ENCODE measurements around the gene LONP2.

LONP2 gene

DNA sequence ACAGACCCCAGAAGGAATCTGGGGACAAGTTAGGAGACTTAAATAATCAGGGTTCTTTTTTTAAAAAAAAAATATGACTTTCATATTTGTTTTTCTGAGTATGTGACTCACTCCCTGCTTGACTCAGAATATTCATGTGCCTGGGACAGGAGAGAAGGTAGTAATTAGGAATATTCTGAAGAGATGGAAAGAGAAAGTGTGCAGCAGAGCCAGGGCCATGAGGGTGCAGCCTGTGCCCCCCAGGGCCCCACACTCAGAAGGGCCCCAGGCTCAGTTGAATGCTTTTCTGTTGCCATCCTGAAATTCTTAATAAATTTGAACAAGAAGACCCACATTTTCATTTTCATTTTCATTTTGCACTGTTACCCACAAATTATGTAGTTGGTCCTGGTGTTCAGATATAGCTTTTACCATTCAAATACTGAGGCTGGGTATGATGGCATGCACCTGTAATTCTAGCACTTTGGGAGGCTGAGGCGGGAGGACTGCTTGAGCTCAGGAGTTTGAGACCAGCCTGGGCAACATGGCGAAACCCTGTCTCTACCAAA lies 11.5 kb upstream of the LONP2 start:
- peak; percentile 54 for DNase-seq
- no peaks in the 10 kb centered on the region for H3K79me2 ChIP-seq (ENCODE audit: low read length)
- H3K9me2 ChIP-seq (replicated peaks; ENCODE audit: insufficient read depth, low read length), result no peaks in the 10 kb centered on the region
- H3K27ac ChIP-seq (ENCODE audit: low read length), result no peak overlapping the region
- no peaks in the 10 kb centered on the region for H4K20me1 ChIP-seq (ENCODE audit: insufficient read depth, low read length)
- H3K4me2 ChIP-seq (ENCODE audit: low read depth, low read length), result peak overlapping the region; percentile 54
- peak overlapping the region; percentile 6; the same call in 1 of the 2 replicates for H3K4me3 ChIP-seq (ENCODE audit: low read length)
- H2AFZ ChIP-seq (ENCODE audit: low read length), result peak overlapping the region; percentile 73
- TF ChIP-seq EZH2 (optimal IDR thresholded peaks at IDR 0.05; ENCODE audit: low read depth, low read length), result no peak
- no peak for TF ChIP-seq EZH2phosphoT487 (IDR thresholded peaks at IDR 0.05; ENCODE audit: low read length)
- no peak for TF ChIP-seq CTCF (IDR thresholded peaks at IDR 0.05; ENCODE audit: low read length)
- no peaks in the 10 kb centered on the region for H3K4me1 ChIP-seq (ENCODE audit: low read length)
- no peaks in the 10 kb centered on the region for H3K9me3 ChIP-seq (replicated peaks; ENCODE audit: insufficient read depth, low read length)
- no peaks in the 10 kb centered on the region for H3K27me3 ChIP-seq (replicated peaks; ENCODE audit: insufficient read depth, low read length)
- H3K9ac ChIP-seq (ENCODE audit: low read length), result peak overlapping the region; percentile 16; the same call in 1 of the 2 replicates
- H3F3A ChIP-seq (ENCODE audit: insufficient read depth, low read length), result no peaks in the 10 kb centered on the region
- no peaks in the 10 kb centered on the region for H3K36me3 ChIP-seq (replicated peaks; ENCODE audit: insufficient read depth, low read length)

GRCh38 chr16:48234630-48235029 lies 9.5 kb upstream of the LONP2 start:
- Histone ChIP-seq H3K9me3 (replicated peaks; ENCODE audit: insufficient read depth, low read length) (no peaks in the 10 kb centered on the region), H3K4me2 (ENCODE audit: low read depth, low read length) (no peak overlapping the region), H3K9me2 (replicated peaks; ENCODE audit: insufficient read depth, low read length) (no peaks in the 10 kb centered on the region), H2AFZ (ENCODE audit: low read length) (no peak overlapping the region), H3K9ac (ENCODE audit: low read length) (no peak overlapping the region), H4K20me1 (ENCODE audit: insufficient read depth, low read length) (no peaks in the 10 kb centered on the region), H3K36me3 (replicated peaks; ENCODE audit: insufficient read depth, low read length) (no peaks in the 10 kb centered on the region), H3F3A (ENCODE audit: insufficient read depth, low read length) (no peaks in the 10 kb centered on the region), H3K79me2 (ENCODE audit: low read length) (no peaks in the 10 kb centered on the region), H3K27ac (ENCODE audit: low read length) (no peak overlapping the region), H3K4me3 (ENCODE audit: low read length) (no peak overlapping the region), H3K4me1 (ENCODE audit: low read length) (no peaks in the 10 kb centered on the region), H3K27me3 (replicated peaks; ENCODE audit: insufficient read depth, low read length) (no peaks in the 10 kb centered on the region)
- TF ChIP-seq CTCF (IDR thresholded peaks at IDR 0.05; ENCODE audit: low read length), result no peak
- TF ChIP-seq EZH2phosphoT487 (IDR thresholded peaks at IDR 0.05; ENCODE audit: low read length), result no peak
- no peak for TF ChIP-seq EZH2 (optimal IDR thresholded peaks at IDR 0.05; ENCODE audit: low read depth, low read length)
- no peak for DNase-seq

GRCh38 chr16:48235058-48235555 lies 9.0 kb upstream of the LONP2 start:
- TF ChIP-seq CTCF (IDR thresholded peaks at IDR 0.05; ENCODE audit: low read length), result no peak
- no peak for TF ChIP-seq EZH2phosphoT487 (IDR thresholded peaks at IDR 0.05; ENCODE audit: low read length)
- TF ChIP-seq EZH2 (optimal IDR thresholded peaks at IDR 0.05; ENCODE audit: low read depth, low read length), result no peak
- no peaks in the 10 kb centered on the region for H3K27me3 ChIP-seq (replicated peaks; ENCODE audit: insufficient read depth, low read length)
- H3F3A ChIP-seq (ENCODE audit: insufficient read depth, low read length), result no peaks in the 10 kb centered on the region
- no peaks in the 10 kb centered on the region for H3K79me2 ChIP-seq (ENCODE audit: low read length)
- no peak overlapping the region for H2AFZ ChIP-seq (ENCODE audit: low read length)
- no peaks in the 10 kb centered on the region for H3K9me3 ChIP-seq (replicated peaks; ENCODE audit: insufficient read depth, low read length)
- H3K9ac ChIP-seq (ENCODE audit: low read length), result no peak overlapping the region
- no peak overlapping the region for H3K27ac ChIP-seq (ENCODE audit: low read length)
- no peak overlapping the region for H3K4me3 ChIP-seq (ENCODE audit: low read length)
- no peak overlapping the region for H3K4me2 ChIP-seq (ENCODE audit: low read depth, low read length)
- H3K36me3 ChIP-seq (replicated peaks; ENCODE audit: insufficient read depth, low read length), result no peaks in the 10 kb centered on the region
- no peaks in the 10 kb centered on the region for H3K9me2 ChIP-seq (replicated peaks; ENCODE audit: insufficient read depth, low read length)
- H4K20me1 ChIP-seq (ENCODE audit: insufficient read depth, low read length), result no peaks in the 10 kb centered on the region
- no peaks in the 10 kb centered on the region for H3K4me1 ChIP-seq (ENCODE audit: low read length)
- no peak for DNase-seq
